LNCaP clone FGC (cell line): Measurements from ENCODE around the gene BABAM2.

ENCODE experiments used
- DNase-seq: peaks from one replicate; pipeline ENCODE4 v3.0.0-alpha.2; 2011; ENCODE audit warnings: low read depth
- H3K4me3 ChIP-seq: 2 replicates; pipeline ENCODE4 v1.5.1; 2011; ENCODE audit warnings: mild to moderate bottlenecking, low read depth, low read length, control low read depth
- CTCF ChIP-seq: IDR thresholded peaks from 2 replicates; pipeline ENCODE4 v1.5.1; 2012; ENCODE audit warnings: mild to moderate bottlenecking; ENCODE audit not compliant: control insufficient read depth, insufficient read depth; ENCODE audit errors: extremely low read depth

BABAM2 gene

GRCh38 chr2:28339516-28340175 is 449.1 kb downstream of the BABAM2 start:
- H3K4me3 ChIP-seq = no peak overlapping the region
- TF ChIP-seq CTCF = no peak
- no peak for DNase-seq

GRCh38 chr2:28340312-28341202 is 450.0 kb downstream of the BABAM2 start:
- DNase-seq = no peak
- 0 out of 2 replicates have a peak, but pooled peaks have one; percentile 4 for TF ChIP-seq CTCF
- no peak overlapping the region for H3K4me3 ChIP-seq

- no peak for DNase-seq
- no peak for TF ChIP-seq CTCF
- no peak overlapping the region for H3K4me3 ChIP-seq
These were observed 450.8 kb downstream of the BABAM2 start for GRCh38 chr2:28341208-28341891.

GRCh38 chr2:28342081-28342967 is 451.8 kb downstream of the BABAM2 start:
- TF ChIP-seq CTCF = no peak
- no peak overlapping the region for H3K4me3 ChIP-seq
- DNase-seq = peak; percentile 62

GRCh38 chr2:28343184-28343942 is 452.8 kb downstream of the BABAM2 start:
- TF ChIP-seq CTCF = no peak
- H3K4me3 ChIP-seq = no peak overlapping the region
- DNase-seq = no peak
